ENCODE measurements around the gene RIN3.

GRCh38 chr14:92710001-92710341, 196.4 kb downstream of the RIN3 start:
- TF ChIP-seq MAX (IDR thresholded peaks at IDR 0.05) (no peak), JUND (IDR thresholded peaks at IDR 0.05) (no peak)

Data from liver (tissue), 2 donors.